Measurements from ENCODE around the gene SMURF2. TPM values are rescaled to one million over a fixed set of nuclear protein-coding genes. Genes with fewer than 3 reads are reported as not detected.

SMURF2 gene
- total and polyA plus RNA-seq, 9 donors = 9.9 to 29.0 (median 22.6) TPM

GRCh38 chr17:64547319-64547718 lies 114.8 kb downstream of the SMURF2 start:
- TF ChIP-seq POLR2A (IDR thresholded peaks at IDR 0.05) = no peak
- TF ChIP-seq EP300 (IDR thresholded peaks at IDR 0.05) = no peak
- TF ChIP-seq CTCF (IDR thresholded peaks at IDR 0.05) = no peak
- no peaks in the 10 kb centered on the region for H3K9me3 ChIP-seq
- H3K36me3 ChIP-seq = no peaks in the 10 kb centered on the region
- no peak overlapping the region for H3K4me3 ChIP-seq
- intact Hi-C loops (cut with DNase I) = no loop called here
- H3K27me3 ChIP-seq = no peaks in the 10 kb centered on the region
- H3K27ac ChIP-seq = no peak overlapping the region
- DNase-seq = no peak
- 79 to 82% (median 80%) methylated on average over 10 of the region's 10 CpGs for whole genome bisulfite sequencing, 3 donors
- no peaks in the 10 kb centered on the region for H3K4me1 ChIP-seq (ENCODE audit: insufficient read depth)

GRCh38 chr17:64546716-64547115 lies 115.4 kb downstream of the SMURF2 start:
- no peaks in the 10 kb centered on the region for H3K4me1 ChIP-seq (ENCODE audit: insufficient read depth)
- no peaks in the 10 kb centered on the region for H3K27me3 ChIP-seq
- intact Hi-C loops (cut with DNase I) = no loop called here
- 91 to 94% (median 92%) methylated on average over 7 of the region's 7 CpGs for WGBS, 3 donors
- H3K27ac ChIP-seq = no peak overlapping the region
- H3K4me3 ChIP-seq = no peak overlapping the region
- TF ChIP-seq CTCF (IDR thresholded peaks at IDR 0.05) (no peak), POLR2A (IDR thresholded peaks at IDR 0.05) (no peak), EP300 (IDR thresholded peaks at IDR 0.05) (no peak)
- no peaks in the 10 kb centered on the region for H3K9me3 ChIP-seq
- DNase-seq = no peak
- no peaks in the 10 kb centered on the region for H3K36me3 ChIP-seq

- Histone ChIP-seq H3K4me3 (no peak overlapping the region), H3K9me3 (no peaks in the 10 kb centered on the region), H3K27ac (no peak overlapping the region), H3K27me3 (no peaks in the 10 kb centered on the region), H3K4me1 (ENCODE audit: insufficient read depth) (no peaks in the 10 kb centered on the region), H3K36me3 (no peaks in the 10 kb centered on the region)
- intact Hi-C loops (cut with DNase I) = no loop called here
- no peak for TF ChIP-seq POLR2A (IDR thresholded peaks at IDR 0.05)
- TF ChIP-seq CTCF (IDR thresholded peaks at IDR 0.05) = no peak
- no peak for TF ChIP-seq EP300 (IDR thresholded peaks at IDR 0.05)
- WGBS, 3 donors = 94 to 96% (median 96%) methylated on average over 2 of the region's 2 CpGs
- DNase-seq = no peak
These were observed 117.4 kb downstream of the SMURF2 start for GRCh38 chr17:64544742-64545141.

- H3K27me3 ChIP-seq = no peaks in the 10 kb centered on the region
- WGBS, 3 donors = 89 to 93% (median 90%) methylated on average over 5 of the region's 5 CpGs
- intact Hi-C loops (cut with DNase I) = no loop called here
- no peak for DNase-seq
- no peak overlapping the region for H3K4me3 ChIP-seq
- H3K36me3 ChIP-seq = no peaks in the 10 kb centered on the region
- H3K27ac ChIP-seq = no peak overlapping the region
- TF ChIP-seq EP300 (IDR thresholded peaks at IDR 0.05) (no peak), POLR2A (IDR thresholded peaks at IDR 0.05) (no peak), CTCF (IDR thresholded peaks at IDR 0.05) (no peak)
- no peaks in the 10 kb centered on the region for H3K4me1 ChIP-seq (ENCODE audit: insufficient read depth)
- H3K9me3 ChIP-seq = no peaks in the 10 kb centered on the region
These were observed 121.9 kb downstream of the SMURF2 start for GRCh38 chr17:64540118-64540776.

All from ovary (tissue), 9 donors.